KG1 (cell line): ENCODE data around the gene KIAA0825.
"Not testable (repeated sequence)": the region's sequence is repeated elsewhere in the genome, so short reads cannot be mapped to it uniquely, and the experiment has no call there.

Experiments
- DNase-seq: peaks from one replicate; lab custom pipeline; 2025; lab: John Stamatoyannopoulos, UW

KIAA0825 gene

DNA sequence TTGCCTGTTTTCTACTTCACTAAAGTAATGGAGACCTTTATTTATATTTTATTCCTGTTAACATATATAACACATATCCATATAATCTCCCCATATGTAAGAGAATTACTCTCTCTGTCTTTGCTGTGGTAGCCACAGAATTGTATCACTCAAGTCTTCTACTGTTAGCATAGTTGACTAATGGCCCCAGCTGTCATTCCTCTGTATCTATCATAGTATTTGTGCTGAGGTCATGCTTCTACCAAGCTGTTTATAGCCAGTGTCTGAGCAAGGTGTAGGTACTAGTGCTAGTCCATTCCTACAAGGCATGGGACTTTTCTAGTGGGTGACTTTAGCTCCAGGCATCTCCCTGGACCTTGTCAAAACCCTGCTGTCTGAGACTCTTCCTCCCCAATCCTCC lies 244.1 kb downstream of the KIAA0825 start:
- DNase-seq, result no peak

DNA sequence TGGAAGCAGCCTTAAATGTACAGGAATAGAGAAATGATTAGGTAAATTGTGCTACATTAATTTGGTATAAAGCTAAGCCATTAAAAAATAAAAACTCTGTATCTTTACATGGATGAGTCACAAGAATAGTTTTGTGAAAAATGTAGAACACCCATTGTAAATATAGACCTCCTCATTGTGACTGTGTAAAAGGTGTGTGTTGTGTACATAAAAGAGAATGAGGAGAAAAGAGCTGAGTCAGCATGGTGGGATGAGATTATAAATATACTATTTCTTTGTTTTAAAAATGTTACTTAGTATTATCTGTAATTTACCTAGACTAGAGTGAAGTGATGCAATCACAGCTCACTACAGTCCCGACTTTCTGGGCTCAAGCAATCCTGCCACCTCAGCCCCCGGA lies 250.5 kb downstream of the KIAA0825 start:
- DNase-seq, result no peak

DNA sequence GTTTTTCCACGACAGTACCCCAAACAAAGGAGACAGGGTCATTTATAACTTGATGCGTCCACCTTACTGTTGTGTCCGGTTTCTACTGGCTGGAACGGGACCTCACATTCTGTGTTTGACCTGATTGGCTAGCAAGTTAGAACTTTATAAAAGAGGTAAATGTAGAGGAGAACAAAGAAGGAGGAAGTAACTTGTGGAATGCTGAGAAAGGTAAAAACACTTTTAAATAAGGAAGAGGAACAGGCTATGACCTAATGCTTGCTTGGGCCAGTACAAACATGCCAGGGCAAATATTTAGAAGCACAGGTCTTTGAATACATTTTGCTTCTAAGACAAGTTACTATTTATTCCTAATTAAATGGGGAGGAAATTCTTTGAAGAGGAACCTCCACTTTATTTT lies 251.6 kb downstream of the KIAA0825 start:
- DNase-seq, result no peak

DNA sequence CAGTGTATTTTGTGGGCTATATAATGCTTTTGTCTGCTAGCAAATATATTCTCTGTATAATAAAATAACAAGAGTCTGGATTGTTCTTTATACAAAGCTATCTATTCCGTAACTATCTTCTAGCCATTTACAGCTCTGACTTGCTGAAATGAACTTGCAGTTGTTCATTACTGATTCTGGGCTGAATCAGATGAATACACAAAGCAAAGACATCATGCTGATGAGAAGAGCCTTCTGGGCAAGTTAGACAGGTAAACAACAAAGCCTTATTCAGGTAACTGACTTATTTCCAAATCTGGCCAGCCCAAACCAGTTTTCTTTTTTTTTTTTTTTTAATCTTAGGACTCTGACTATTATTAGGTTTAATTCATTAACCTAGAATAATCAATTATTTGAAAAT lies 255.5 kb downstream of the KIAA0825 start:
- no peak for DNase-seq

DNA sequence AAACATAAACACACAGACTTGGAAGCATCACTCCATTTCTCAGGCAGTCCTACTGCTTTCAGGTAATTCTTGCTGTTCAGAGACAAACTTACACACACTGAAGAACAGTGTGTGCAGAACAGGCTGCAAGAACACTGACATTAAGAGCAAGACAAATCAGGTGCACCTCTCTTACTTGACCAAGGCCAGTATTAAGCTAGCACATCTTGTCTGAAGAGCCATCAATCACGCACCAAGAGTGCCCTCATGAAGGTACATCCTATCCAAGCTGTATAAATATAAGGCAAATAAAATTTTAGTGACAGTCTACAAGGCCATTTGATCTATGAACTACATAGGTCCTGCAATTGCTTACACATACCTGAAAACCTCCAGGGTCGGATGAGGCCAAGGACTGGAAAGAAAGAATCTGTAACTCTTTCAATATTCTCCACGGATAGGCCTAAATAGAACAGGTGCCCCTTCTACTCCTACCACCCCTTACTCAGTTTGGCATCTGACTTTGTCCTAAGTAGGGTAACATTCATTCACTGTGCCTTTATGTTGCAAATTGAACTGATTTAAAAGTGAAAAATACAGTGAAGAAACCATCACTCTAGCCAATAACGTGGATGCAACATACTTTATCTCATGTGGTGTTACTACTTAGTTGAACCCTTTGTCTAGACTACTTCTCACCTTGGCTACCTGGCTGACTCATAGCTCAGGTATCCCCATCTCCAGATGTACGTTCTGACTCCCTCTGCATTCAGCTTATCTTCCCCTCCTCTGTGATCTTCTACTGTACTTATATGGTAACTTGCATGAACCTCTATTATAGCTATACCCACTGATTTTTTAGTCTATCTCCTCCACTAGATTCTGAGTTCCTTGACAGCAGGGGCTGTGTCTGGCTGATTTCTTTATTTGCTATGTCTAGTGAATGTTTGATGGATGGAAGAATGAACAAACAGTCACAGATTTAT lies 256.3 kb downstream of the KIAA0825 start:
- DNase-seq, result no peak

DNA sequence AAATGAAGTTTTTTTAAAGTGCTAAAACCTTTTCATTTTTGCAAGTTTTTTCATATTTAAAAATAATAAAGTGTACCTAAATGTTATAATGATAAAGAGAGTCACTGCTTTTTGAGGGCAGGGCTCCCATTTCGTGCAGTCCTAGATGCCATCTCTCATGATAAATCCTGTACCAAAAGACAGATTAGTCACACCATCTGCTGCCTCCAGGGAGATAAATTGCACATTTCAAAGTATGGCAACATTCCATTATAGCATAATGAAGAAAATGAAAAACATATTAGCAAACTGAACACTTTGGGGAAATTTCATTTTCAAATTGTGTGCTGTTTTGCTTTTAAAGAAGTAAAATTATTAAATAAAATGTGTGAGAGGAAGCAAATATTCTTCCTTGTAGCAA lies 257.2 kb downstream of the KIAA0825 start:
- no peak for DNase-seq

DNA sequence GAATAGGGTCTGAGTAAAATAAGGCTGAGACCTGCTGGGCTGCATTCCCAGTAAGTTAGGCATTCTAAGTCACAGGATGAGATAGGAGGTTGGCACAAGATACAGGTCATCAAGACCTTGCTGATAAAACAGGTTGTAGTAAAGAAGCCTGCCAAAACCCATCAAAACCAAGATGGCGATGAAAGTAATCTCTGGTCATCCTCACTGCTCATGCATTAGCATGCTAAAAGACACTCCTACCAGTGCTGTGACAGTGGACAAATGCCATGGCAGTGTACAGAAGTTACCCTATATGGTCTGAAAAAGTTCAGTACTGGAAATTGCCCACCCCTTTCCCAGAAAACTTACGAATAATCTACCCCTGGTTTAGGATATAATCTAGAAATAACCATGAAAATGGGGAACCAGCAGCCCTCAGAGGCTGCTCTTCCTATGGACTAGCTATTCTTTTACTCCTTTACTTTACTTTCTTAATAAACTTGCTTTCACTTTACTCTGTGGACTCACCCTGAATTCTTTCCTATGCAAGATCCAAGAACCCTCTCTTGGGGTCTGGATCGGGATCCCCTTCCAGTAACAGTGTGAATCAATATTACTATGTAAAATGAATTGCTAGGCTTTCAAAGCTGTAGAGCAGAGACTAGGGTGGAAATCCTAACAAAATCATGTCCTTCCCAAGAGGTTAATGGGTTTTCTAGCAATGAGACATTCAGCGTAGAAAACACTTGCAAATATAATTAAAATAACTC lies 257.8 kb downstream of the KIAA0825 start:
- no peak for DNase-seq

DNA sequence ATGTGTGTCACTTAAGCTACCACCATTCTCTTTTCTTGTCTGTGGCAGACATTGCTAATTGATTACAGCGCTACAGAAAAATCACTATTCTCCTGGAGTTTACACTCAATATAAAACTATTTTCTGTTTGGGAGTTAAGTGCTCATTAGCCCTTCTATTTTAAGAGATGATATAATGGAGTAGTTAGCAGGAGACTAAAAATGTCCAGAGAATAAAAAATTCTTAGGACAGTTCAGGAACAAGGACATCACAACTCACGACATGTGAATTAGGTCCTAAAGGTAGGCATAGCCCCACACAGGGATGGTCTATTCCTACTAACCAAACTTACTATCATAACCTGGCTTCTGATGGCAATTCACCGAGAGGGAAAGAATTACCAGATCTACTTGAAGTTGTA lies 258.5 kb downstream of the KIAA0825 start:
- DNase-seq, result no peak

DNA sequence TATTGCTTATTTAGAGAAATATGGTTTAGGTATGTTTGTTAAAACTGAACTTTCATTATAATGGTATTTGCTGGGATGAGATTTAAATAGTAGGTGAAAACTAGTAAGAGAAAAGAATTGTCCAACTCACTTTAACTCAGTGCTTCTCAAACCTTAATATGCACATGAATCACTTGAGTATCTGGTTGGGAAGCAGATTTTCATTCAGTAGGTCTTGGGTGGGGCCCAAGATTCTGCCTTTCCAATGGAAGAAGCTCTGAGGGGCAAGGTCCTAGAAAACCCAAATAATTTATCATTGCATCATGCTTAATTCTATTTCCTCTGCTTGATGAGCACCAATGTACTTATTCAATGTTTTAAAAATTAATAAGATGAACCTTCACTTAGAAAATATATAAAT lies 262.6 kb downstream of the KIAA0825 start:
- DNase-seq, result no peak

DNA sequence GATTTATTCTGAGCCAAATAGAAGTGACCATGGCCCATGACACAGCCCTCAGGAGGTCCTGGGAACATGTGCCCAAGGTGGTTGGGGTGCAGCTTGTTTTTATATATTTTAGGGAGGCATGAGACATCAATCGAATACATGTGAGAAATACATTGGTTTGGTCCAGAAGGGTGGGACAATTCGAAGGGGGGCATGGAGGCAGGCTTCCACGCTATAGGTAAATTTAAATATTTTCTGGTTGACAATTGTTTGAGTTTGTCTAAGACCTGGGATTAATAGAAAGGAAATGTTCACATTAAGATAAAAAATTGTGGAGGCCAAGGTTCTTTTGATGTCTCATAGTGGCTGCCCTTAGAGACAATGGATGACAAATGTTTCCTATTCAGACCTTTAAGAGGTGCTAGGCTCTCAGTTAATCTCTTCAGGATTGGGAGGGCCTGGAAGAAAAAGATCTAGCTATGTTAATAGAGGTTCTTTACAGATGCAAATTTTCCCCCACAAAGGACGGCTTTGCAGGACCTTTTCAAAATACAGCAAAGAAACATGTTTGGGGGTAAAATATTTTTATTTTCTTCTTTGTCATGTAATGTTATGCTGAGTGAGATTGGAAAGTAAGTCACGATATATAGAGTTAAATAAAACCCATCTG lies 263.4 kb downstream of the KIAA0825 start:
- not testable (repeated sequence) for DNase-seq

DNA sequence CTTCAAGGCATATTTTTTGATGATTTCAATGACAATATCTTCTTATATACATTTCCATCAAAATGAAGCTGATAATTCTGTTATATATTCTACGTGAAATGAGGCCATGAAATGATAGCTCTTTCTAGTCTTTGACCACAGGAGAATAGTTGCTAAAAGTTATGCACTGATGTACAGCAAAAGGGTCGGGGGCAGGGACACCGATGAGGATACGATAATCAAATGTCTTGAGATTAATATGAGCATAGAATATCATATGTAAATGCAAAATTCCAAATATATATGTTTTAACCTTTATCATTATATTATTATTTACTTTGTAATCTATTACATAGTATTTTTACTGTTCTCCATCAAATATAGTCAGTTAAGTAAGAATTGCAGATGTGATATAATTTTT lies 264.8 kb downstream of the KIAA0825 start:
- no peak for DNase-seq

DNA sequence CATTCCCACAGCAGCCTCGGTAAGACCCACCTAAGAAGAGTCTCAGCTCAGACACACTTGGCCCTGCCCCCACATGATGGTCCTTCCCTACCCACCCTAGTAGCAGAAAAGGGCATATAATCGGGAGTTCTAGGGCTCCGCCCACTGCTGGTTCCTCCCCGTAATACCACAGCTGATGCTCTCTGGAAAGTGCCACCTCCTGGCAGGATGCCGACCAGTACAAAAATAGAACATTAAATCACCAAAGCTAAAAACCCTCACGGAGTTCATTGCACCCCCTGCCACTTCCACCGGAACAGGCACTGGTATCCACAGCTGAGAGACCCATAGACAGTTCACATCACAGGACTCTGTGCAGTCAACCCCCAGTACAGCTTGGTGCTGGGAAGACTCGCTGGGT lies 271.3 kb downstream of the KIAA0825 start:
- DNase-seq, result no peak

DNA sequence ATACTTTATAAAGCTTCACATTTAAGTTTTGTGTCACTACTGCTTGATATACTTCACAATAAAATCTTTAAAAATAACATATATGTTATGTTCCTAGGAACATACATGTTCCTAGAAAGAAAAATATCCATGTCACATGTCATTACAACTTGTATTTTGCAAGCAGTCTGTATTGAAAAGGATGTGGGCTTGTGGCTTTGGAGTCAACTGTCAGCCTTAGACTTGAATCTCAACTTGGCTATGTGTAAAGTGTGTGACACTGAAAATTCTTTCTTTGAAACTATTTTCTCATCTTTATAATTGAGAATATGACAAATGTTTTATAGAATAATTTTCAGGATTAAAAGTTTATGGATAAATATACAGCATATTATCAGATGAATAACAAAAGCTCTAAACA lies 273.1 kb downstream of the KIAA0825 start:
- DNase-seq, result no peak

DNA sequence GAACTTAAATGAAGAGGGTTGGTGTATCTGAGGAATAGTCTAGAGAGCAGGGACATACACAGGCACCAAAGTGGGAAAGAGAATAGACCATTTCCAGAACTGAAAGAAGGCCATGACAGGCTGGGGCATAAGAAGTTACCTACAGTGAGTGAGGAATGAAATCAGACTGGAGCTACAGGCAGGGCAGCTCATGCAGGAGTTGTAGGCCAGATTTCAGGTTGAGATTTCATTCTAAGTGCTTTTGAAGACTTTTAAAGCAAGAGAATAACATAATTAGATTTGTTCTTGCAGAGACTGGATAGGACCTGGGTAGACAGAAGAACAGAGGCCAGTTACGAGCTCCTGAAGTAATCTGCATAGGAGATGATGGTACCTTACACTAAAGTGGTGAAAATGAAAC lies 280.8 kb downstream of the KIAA0825 start:
- no peak for DNase-seq

DNA sequence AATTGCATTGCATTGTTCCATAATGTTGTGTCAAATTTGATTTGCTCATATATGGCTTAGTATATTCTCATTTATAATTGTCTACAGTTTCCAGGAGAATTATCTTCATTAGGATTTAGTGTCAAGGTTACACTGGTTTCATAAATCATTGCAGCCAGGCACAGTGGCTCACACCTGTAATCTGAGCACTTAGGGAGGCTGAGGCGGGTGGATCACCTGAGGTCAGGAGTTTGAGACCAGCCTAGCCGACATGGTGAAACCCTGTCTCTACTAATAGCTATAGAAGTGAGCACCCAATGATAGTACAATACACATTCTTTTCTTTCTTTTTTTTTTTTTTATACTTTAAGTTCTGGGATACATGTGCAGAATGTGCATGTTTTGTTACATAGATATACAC lies 282.5 kb downstream of the KIAA0825 start:
- no peak for DNase-seq

DNA sequence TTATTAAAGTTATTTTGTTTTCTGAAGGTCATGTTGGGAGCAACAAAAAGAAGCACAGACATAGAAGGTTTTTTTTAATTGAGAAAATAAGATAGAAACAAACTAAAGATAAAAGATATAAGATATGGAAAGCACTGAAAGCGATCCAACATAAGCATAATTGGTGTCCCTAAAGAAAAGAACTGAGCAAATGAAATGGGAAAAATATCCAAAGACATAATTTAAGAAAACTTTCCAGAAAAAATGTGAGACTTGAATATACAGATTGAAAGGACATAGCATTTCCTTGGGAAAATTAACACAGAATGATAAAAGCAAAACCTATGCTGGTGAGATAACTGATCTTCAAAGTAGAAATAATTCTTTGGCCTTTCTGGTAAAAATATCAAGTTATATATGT lies 289.3 kb downstream of the KIAA0825 start:
- no peak for DNase-seq

DNA sequence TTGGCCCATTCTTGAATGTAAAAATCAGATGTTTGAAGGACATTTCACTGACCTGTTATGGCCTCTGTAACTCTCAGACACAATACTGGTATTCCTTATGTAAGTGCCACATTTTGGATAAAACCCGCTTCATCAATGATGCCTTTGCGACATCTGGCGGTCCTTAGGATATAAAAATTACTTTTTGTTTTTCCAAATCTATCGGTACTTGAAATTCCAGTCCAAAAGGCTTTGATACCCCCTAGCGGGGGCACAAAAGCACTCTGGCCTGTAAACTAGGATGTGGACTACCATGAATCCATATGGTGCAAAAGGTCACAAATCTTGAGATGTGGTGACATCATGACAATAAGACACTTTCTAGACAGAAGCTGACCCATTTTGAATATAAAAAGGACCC lies 291.8 kb downstream of the KIAA0825 start:
- no peak for DNase-seq

DNA sequence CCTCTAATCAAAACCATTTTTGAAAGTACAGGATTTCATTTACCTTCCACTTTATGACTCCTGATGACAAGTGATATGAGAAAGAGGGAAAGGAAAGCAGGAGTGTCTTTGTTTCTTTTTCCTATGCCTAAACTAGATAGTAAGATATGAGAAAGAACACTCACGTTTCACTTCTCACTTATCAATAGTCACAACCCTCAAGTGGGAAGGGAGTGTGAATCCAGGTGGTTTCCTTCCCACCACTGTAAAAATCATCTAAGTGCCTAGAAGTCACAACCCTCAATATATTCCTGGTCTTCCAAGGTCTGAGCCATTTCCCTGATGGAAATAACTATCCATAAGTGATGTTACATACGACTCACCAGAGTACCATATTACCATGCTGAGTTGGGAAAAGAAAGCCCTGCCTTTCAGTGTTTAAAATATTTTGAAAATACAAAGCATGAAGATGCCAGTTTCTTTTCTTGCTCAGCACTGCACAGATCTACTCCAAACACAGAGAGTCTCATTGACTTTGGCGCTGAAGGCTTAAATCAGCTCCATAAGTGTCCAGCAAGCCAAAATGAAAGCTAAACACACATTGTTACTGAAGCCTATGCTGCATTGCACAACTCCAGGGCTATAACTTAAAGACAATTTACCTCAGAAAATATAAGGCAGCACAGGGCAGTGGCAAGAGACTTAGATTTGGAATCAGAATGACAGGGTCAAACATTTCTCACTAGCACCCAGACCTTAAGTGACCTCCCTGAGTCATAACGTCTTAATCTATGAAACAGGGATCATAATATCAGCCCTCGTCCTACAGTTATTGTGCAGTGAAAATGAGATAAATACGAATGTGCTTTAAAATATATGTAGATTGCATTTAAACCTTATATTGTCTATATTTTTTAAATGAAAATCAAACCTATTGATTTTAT lies 301.2 kb downstream of the KIAA0825 start:
- no peak for DNase-seq

DNA sequence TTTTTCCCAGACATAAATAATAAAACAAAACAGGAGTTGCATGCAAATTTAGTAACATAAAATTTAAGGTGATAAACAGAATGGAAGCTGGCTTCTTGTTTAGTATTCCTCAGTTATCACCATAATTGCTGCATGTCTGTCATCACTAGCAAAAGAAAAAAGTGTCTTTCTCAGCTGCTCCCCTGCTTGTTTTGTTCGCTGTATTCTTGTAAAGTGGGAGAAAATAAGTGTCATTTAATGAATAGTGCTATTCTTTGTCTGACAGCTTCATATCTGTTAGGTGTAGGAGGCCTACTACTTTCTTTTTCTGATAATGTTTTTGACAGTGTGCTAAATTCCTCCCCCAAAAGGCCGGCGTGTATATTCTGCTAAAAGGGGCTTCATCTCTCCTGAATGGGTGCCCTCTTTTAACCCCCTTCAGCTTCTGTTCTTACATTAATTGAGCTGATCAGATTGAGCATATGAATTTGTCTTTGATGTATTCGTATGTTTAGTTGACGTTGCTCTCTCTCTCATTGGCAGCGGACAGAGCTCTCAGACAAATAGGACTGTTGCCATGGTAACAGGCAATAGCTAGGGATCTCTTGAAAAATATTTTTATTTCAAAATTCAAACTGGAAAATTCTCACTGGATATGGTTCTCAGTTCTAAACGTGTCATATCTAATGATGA lies 303.8 kb downstream of the KIAA0825 start:
- DNase-seq, result no peak

DNA sequence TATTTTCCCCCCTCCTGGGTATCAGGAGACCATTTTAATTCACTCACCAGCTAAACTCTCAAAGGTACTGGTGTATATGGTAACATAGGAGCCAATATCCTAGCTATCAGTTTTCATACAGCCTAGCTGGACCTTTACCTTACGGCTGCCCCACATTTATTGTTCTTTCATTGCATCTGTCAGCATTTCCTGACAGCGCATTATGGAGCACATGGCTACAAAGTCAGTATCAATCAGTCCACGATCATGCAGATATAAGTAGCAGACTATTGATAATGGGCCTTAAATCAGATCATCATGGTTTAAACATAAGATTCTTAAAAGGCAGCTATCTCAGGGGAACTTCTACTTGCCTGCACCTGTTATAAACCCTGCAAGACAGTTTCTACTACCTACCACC lies 304.7 kb downstream of the KIAA0825 start:
- no peak for DNase-seq

DNA sequence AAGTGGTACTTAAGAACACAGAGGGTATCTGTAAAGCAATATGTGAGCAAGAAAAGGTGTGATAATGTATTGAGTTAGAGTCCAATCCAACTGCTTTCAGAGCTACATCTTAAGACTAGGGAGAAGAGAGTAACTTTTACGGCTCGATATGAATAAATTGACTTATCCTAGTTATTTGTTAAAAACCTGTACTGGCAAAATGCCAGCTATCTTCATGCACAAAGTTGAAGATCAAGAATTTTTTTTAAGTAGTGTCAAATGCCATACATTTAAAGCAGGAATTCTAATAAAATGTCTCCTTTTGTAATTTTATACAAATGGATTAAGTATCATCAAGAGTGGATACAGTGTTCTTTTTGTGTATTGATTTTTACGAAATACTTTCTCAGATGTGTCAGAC lies 305.2 kb downstream of the KIAA0825 start:
- no peak for DNase-seq
